GM12878 (cell line): Measurements from ENCODE around the gene PPT1. TPM values are rescaled to one million over a fixed set of nuclear protein-coding genes. Genes with fewer than 3 reads are reported as not detected.
A peak's percentile ranks its signal among the peaks of the same experiment; 100 is the strongest.

Source experiments
- ATAC-seq: fragments of 200-7000 bp; cut with Tn5 transposase; 3 replicates; pipeline ENCODE4 v1.9.1; 2020; ENCODE audit warnings: mild to moderate bottlenecking, moderate library complexity
- BruUV-seq: library from RNA; stranded (reverse); fragments of 400-500 nt; replicated peaks from 2 replicates; lab custom pipeline; 2021; lab: Mats Ljungman, UMichigan
- CTCF ChIA-PET: fragments of 300-600 bp; sonication (Branson Sonifier 250); formaldehyde crosslinking; extraction: SDS; loops from one replicate; lab custom pipeline; 2021; ENCODE audit warnings: inconsistent platforms; lab: Yijun Ruan, JAX
- POLR2A ChIA-PET: fragments of 350-600 bp; formaldehyde crosslinking; extraction: SDS; loops from one replicate; lab custom pipeline; 2021; ENCODE audit warnings: inconsistent platforms; lab: Charles Lee
- RAD21 ChIA-PET: fragments of 300-600 bp; sonication (Branson Sonifier 250); formaldehyde crosslinking; loops from one replicate; lab custom pipeline; 2023; ENCODE audit warnings: antibody characterized with exemption; ENCODE audit not compliant: unreplicated experiment; lab: Charles Lee
- SMC1A ChIA-PET: fragments of 300-600 bp; sonication (Branson Sonifier 250); formaldehyde crosslinking; loops from one replicate; lab custom pipeline; 2023; ENCODE audit not compliant: unreplicated experiment, uncharacterized antibody; lab: Charles Lee
- DNase-seq: peaks from one replicate; pipeline ENCODE4 v3.0.0-alpha.2; 2011; ENCODE audit warnings: low read depth, low spot score
- FAIRE-seq: peaks from 3 replicates; lab custom pipeline; 2011; peaks lifted over from hg19 to GRCh38; lab: Jason Lieb, UNC
- H2AFZ ChIP-seq: 2 replicates; pipeline ENCODE4 v1.6.0; 2011; ENCODE audit warnings: low read depth, low read length, control low read depth; ENCODE audit not compliant: control insufficient read depth
- H3K27ac ChIP-seq: 2 replicates; pipeline ENCODE4 v1.5.1; 2011; ENCODE audit warnings: control low read depth; ENCODE audit not compliant: control insufficient read depth, insufficient read depth
- H3K27me3 ChIP-seq, 2 experiments: replicated peaks in 1 of 2; 2 replicates each; pipeline versions ENCODE4 v1.6.0 to v1.6.1; 2011; ENCODE audit warnings: low read length in 1 of 2; ENCODE audit not compliant: control insufficient read depth in 2 of 2, insufficient read depth in 2 of 2
- H3K36me3 ChIP-seq, 2 experiments: 2 replicates each; pipeline ENCODE4 v1.5.1; 2011; ENCODE audit warnings: low read length in 1 of 2; ENCODE audit not compliant: control insufficient read depth in 2 of 2, insufficient read depth in 2 of 2
- H3K4me1 ChIP-seq: 2 replicates; pipeline ENCODE4 v1.6.1; 2011; ENCODE audit warnings: mild to moderate bottlenecking, low read length, moderate library complexity, mixed read lengths; ENCODE audit not compliant: control insufficient read depth, insufficient read depth
- H3K4me2 ChIP-seq: 2 replicates; pipeline ENCODE4 v1.6.0; 2011; ENCODE audit warnings: control low read depth; ENCODE audit not compliant: control insufficient read depth, insufficient read depth
- H3K4me3 ChIP-seq: fragments of 200-600 bp; sonication (generic); 2 replicates; pipeline ENCODE4 v1.5.1; 2016
- H3K79me2 ChIP-seq: 2 replicates; pipeline ENCODE4 v1.6.0; 2011; ENCODE audit warnings: low read length; ENCODE audit not compliant: control insufficient read depth, insufficient read depth
- H3K9ac ChIP-seq: 2 replicates; pipeline ENCODE4 v1.8.0; 2011; ENCODE audit warnings: low read length, control low read depth, mixed read lengths; ENCODE audit not compliant: control insufficient read depth, insufficient read depth
- H3K9me3 ChIP-seq: replicated peaks from 3 replicates; pipeline ENCODE4 v1.5.1; 2011; ENCODE audit warnings: mild to moderate bottlenecking, low read length; ENCODE audit not compliant: control insufficient read depth, insufficient read depth
- H4K20me1 ChIP-seq: 2 replicates; pipeline ENCODE4 v1.6.0; 2011; ENCODE audit not compliant: control insufficient read depth, insufficient read depth
- ATF7 ChIP-seq: fragments of 450-650 bp; IDR thresholded peaks from 2 replicates; pipeline ENCODE4 v1.6.1; 2016; ENCODE audit warnings: low read depth, mild to moderate bottlenecking
- BACH1 ChIP-seq: fragments of 450-650 bp; IDR thresholded peaks from 2 replicates; pipeline ENCODE4 v1.6.1; 2017; ENCODE audit warnings: mild to moderate bottlenecking, borderline replicate concordance
- BHLHE40 ChIP-seq, 2 experiments: fragments of 450-650 bp in 1 of 2; IDR thresholded peaks; 2 replicates each; pipeline ENCODE4 v1.6.1; 2011 to 2017; ENCODE audit warnings: low read depth in 2 of 2, borderline replicate concordance in 1 of 2, improper control_type of control experiment in 1 of 2, low read length in 1 of 2, mild to moderate bottlenecking in 1 of 2
- CHD1 ChIP-seq: IDR thresholded peaks from 2 replicates; pipeline ENCODE4 v1.6.1; 2012; ENCODE audit warnings: low read depth, low read length, improper control_type of control experiment
- CREB1 ChIP-seq: IDR thresholded peaks from 2 replicates; pipeline ENCODE4 v1.6.1; 2012; ENCODE audit warnings: low read depth, mild to moderate bottlenecking, inconsistent platforms
- CREM ChIP-seq: IDR thresholded peaks from 2 replicates; pipeline ENCODE4 v1.6.1; 2014; ENCODE audit warnings: antibody characterized with exemption, low read depth
- JUNB ChIP-seq: IDR thresholded peaks from 2 replicates; pipeline ENCODE4 v1.6.1; 2016; ENCODE audit warnings: antibody characterized with exemption, mild to moderate bottlenecking
- MEF2A ChIP-seq: IDR thresholded peaks from 2 replicates; pipeline ENCODE4 v1.6.1; 2011; ENCODE audit warnings: low read depth, mild to moderate bottlenecking, low read length, moderate library complexity; ENCODE audit not compliant: insufficient read depth
- MEF2B ChIP-seq: fragments of 450-650 bp; IDR thresholded peaks from 2 replicates; pipeline ENCODE4 v1.6.1; 2018; ENCODE audit warnings: mild to moderate bottlenecking, moderate library complexity; ENCODE audit not compliant: partially characterized antibody, poor library complexity, severe bottlenecking
- MTA2 ChIP-seq: fragments of 450-650 bp; IDR thresholded peaks from 2 replicates; pipeline ENCODE4 v1.6.1; 2016; ENCODE audit warnings: low read depth, mild to moderate bottlenecking, moderate library complexity
- SPI1 ChIP-seq: IDR thresholded peaks from 2 replicates; pipeline ENCODE4 v1.6.1; 2011; ENCODE audit warnings: low read depth, mild to moderate bottlenecking, low read length, moderate library complexity, borderline replicate concordance; ENCODE audit not compliant: insufficient read depth
- ZBED1 ChIP-seq: IDR thresholded peaks from 2 replicates; pipeline ENCODE4 v1.6.1; 2016; ENCODE audit warnings: borderline replicate concordance
- WGBS: methylation state at CpG from one replicate; pipeline ENCODE4 v1.1.6; 2016; ENCODE audit warnings: low lambda C conversion rate; ENCODE audit not compliant: insufficient replicate concordance, insufficient coverage; ENCODE audit errors: missing lambda C conversion rate; 5-methylcytosine and 5-hydroxymethylcytosine counted together
- in situ Hi-C: fragments of 300-500 bp; cut with MboI; formaldehyde crosslinking; loops from 9 replicates; pipeline ENCODE4 v1.14.3; 2018; ENCODE audit warnings: mixed read lengths
- intact Hi-C: fragments of 100-400 bp; cut with micrococcal nuclease; formaldehyde crosslinking; loops from one replicate; pipeline ENCODE4 v1.14.2; 2022; ENCODE audit not compliant: unreplicated experiment
- polyA plus RNA-seq, 11 experiments: library from polyadenylated mRNA; depleted of rRNA in 4 of 11; unstranded in 6 of 11; stranded (reverse) in 5 of 11; fragments of >200 nt; fragmentation: Nextera tagmentation in 4 of 11; fragmentation: Illumina TruSeq in 1 of 11; extraction: Ambion mirVana in 4 of 11; extraction: Trizol in 1 of 11; gene quantifications; 1 replicate in 1 of 11; 2 replicates in 10 of 11; pipeline versions ENCODE4 v1.2.1 to v1.2.3, GENCODE V29; 2011 to 2016; ENCODE audit warnings: inconsistent platforms in 2 of 11, missing spikeins in 2 of 11, low read depth in 1 of 11
- total RNA-seq, 4 experiments: library from RNA; depleted of rRNA in 3 of 4; stranded (reverse); fragments of >200 nt in 3 of 4; fragmentation: Illumina TruSeq in 1 of 4; extraction: Trizol in 1 of 4; gene quantifications; 2 replicates each; pipeline versions ENCODE4 v1.2.1 to v1.2.3, GENCODE V29; 2013 to 2021
- TF ChIP-seq, protein P1 (sequence below): IDR thresholded peaks from 2 replicates; pipeline ENCODE4 v1.6.1; 2012; ENCODE audit warnings: low read length, inconsistent platforms
- TF ChIP-seq, protein P2 (sequence below): fragments of 450-650 bp; IDR thresholded peaks from 2 replicates; pipeline ENCODE4 v1.6.1; 2017; ENCODE audit warnings: mild to moderate bottlenecking, moderate library complexity

PPT1 gene
- total and polyA plus RNA-seq, 10 of the 15 experiments (the other 5 are each of a cell fraction or from before 2014, with no cell fraction given): 50.4 to 147 (median 103) TPM

DNA sequence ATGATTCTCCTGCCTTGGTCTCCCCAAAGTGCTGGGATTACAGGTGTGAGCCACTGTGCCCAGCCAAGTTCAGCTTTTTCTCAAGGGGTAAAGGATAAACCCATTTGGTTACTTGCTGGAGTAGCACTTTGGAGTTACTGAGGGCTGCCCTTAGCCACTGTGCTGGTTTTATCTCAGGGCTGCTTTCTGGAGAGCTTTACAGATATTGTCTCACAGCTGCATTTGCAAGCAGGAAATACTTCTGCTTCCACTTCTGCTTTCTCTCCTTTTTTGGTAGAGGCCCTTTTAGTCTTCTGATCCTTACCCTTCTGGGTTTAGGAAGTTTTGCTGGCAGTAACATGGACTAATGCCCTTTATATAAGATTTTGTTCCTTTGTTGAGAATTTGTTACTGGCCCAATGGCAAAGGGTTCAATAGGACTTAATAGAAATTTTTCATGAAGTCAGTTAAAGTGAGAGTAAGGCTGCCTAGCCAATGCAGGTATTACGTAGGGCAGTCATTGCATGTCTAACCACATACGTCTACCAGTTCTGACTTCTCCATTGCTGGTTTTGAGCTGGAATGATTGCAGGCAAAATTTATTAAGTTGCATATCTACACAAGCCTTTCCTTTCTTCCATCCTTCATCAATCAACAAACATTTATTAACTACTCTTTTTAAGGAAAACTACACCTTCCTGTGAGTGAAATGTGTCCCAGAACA lies 32.1 kb downstream of the PPT1 start (continued):
- TF ChIP-seq, protein P1, sequence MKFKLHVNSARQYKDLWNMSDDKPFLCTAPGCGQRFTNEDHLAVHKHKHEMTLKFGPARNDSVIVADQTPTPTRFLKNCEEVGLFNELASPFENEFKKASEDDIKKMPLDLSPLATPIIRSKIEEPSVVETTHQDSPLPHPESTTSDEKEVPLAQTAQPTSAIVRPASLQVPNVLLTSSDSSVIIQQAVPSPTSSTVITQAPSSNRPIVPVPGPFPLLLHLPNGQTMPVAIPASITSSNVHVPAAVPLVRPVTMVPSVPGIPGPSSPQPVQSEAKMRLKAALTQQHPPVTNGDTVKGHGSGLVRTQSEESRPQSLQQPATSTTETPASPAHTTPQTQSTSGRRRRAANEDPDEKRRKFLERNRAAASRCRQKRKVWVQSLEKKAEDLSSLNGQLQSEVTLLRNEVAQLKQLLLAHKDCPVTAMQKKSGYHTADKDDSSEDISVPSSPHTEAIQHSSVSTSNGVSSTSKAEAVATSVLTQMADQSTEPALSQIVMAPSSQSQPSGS: peak; percentile 39; the same call in 1 of the 2 replicates

DNA sequence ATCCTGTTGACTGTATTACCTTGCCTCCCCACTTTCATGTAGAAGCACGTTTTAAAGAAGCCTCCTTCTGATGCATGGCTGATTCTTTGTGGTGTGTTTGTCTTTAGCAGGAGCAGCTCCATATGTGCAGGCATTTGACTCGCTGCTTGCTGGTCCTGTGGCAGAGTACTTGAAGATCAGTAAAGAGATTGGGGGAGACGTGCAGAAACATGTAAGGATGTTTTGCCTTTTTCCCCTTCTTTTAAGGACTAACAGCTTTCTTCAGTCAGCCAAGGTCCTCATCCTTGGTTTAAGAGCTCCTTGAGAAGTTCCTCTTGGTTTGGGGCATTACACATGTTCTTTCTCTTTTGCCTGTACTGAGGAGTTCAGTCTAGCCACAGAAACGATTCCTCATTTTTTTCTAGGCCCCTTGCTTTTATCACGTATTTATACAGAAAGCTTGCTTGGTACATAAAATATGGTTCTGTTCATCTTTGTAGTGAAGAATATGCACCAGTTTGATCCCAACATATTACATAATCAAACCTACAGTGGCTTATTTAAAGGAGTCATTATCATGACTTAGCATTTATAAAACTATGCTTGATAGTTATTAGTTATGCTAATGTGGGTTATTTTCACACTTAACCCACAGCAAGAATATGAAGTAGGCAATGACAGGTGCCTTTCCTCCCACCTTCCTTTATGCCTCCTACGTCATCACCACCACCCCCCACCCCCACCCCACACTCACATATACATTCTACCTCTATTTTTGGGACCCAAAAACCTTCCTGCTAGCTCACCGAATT lies 36.9 kb downstream of the PPT1 start:
- Histone ChIP-seq H3K27me3 (no peaks in the 10 kb centered on the region), H3K9ac (peak overlapping the region; percentile 9; the same call in 1 of the 2 replicates), H3K4me1 (peaks cover 53% of the 10 kb centered on the region), H2AFZ (no peak overlapping the region), H3K27ac (peak overlapping the region; percentile 84), H3K36me3 (peaks cover 19% of the 10 kb centered on the region in 2 experiments), H3K9me3 (no peaks in the 10 kb centered on the region), H3K4me3 (peak overlapping the region; percentile 25; the same call in 1 of the 2 replicates), H4K20me1 (no peaks in the 10 kb centered on the region), H3K79me2 (peaks cover 54% of the 10 kb centered on the region), H3K4me2 (peak overlapping the region; percentile 72)
- ATAC-seq: peak; percentile 31
- WGBS: under 1% methylated on average over 7 of the region's 7 CpGs
- ChIA-PET RAD21 (interaction anchor here (0.6 to 2.8 kb wide), 9 partner anchors 10 to 1027 kb away, joined by 3 to 20 read pairs (median 5); partner anchors contain the start of gene CAP1), POLR2A (interaction anchor here (0.6 to 2.7 kb wide), 10 partner anchors 10 to 1145 kb away, joined by 3 to 15 read pairs (median 4); partner anchors contain the start of gene CAP1), CTCF (interaction anchor here (1.0 to 7.2 kb wide), 10 partner anchors 10 to 325 kb away, joined by 3 to 41 read pairs (median 9); partner anchors contain the start of gene CAP1), SMC1A (interaction anchor here (0.6 to 3.8 kb wide), 14 partner anchors 10 to 333 kb away, joined by 3 to 25 read pairs (median 4); partner anchors contain the start of gene CAP1)
- no peak for FAIRE-seq
- BruUV-seq: no TSS peak
- no peak for DNase-seq
- in situ Hi-C loops: no loop called here
- intact Hi-C loops: no loop called here
- TF ChIP-seq MTA2: peak; percentile 41; the same call in 1 of the 2 replicates
- TF ChIP-seq, protein P2, sequence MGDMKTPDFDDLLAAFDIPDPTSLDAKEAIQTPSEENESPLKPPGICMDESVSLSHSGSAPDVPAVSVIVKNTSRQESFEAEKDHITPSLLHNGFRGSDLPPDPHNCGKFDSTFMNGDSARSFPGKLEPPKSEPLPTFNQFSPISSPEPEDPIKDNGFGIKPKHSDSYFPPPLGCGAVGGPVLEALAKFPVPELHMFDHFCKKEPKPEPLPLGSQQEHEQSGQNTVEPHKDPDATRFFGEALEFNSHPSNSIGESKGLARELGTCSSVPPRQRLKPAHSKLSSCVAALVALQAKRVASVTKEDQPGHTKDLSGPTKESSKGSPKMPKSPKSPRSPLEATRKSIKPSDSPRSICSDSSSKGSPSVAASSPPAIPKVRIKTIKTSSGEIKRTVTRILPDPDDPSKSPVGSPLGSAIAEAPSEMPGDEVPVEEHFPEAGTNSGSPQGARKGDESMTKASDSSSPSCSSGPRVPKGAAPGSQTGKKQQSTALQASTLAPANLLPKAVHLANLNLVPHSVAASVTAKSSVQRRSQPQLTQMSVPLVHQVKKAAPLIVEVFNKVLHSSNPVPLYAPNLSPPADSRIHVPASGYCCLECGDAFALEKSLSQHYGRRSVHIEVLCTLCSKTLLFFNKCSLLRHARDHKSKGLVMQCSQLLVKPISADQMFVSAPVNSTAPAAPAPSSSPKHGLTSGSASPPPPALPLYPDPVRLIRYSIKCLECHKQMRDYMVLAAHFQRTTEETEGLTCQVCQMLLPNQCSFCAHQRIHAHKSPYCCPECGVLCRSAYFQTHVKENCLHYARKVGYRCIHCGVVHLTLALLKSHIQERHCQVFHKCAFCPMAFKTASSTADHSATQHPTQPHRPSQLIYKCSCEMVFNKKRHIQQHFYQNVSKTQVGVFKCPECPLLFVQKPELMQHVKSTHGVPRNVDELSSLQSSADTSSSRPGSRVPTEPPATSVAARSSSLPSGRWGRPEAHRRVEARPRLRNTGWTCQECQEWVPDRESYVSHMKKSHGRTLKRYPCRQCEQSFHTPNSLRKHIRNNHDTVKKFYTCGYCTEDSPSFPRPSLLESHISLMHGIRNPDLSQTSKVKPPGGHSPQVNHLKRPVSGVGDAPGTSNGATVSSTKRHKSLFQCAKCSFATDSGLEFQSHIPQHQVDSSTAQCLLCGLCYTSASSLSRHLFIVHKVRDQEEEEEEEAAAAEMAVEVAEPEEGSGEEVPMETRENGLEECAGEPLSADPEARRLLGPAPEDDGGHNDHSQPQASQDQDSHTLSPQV: peak; percentile 22; the same call in 1 of the 2 replicates
- TF ChIP-seq ATF7: peak; percentile 68
- no peak for TF ChIP-seq CHD1
- TF ChIP-seq CREB1: peak; percentile 68
- peak; percentile 62; the same call in 1 of the 2 replicates for TF ChIP-seq BACH1
- TF ChIP-seq ZBED1: no peak
- no peak for TF ChIP-seq SPI1
- TF ChIP-seq CREM: peak; percentile 69; the same call in 1 of the 2 replicates
- 0 out of 2 replicates have a peak, but pooled peaks have one; percentile 20 for TF ChIP-seq MEF2A
- TF ChIP-seq JUNB: no peak
- peak in 1 of 2 experiments; percentile 27; a peak in 1 of 4 replicates for TF ChIP-seq BHLHE40 (IDR thresholded peaks at IDR 0.05; ENCODE audit: borderline replicate concordance in 1 of 2, low read depth in 2 of 2, low read length in 1 of 2)
- no peak for TF ChIP-seq MEF2B
